ENCODE measurements around the gene SEPTIN12.
"Not testable (repeated sequence)": the region's sequence is repeated elsewhere in the genome, so short reads cannot be mapped to it uniquely, and the experiment has no call there.

The SEPTIN12 gene

GRCh38 chr16:4743226-4743878 is 44.8 kb downstream of the SEPTIN12 start:
- CTCF ChIA-PET, result interaction anchor here (2.0 to 2.1 kb wide), 2 partner anchors 9 to 12 kb away, joined by 4 to 6 read pairs; partner anchors contain the start of genes ANKS3 and DNAAF8
- no peak for TF ChIP-seq CTCF (IDR thresholded peaks at IDR 0.05; ENCODE audit: control extremely low read depth, extremely low read depth, low read depth, missing control alignments)
- POLR2A ChIA-PET, result no interaction called here
- DNase-seq (ENCODE audit: extremely low spot score), result no peak

GRCh38 chr16:4738370-4738769 is 49.8 kb downstream of the SEPTIN12 start:
- CTCF ChIA-PET, result interaction anchor here (1.2 to 1.3 kb wide), 2 partner anchors 9 to 25 kb away, joined by 3 read pairs; no protein-coding TSS in a partner anchor
- POLR2A ChIA-PET, result interaction anchor here (1.6 kb wide), 1 partner anchor 10 kb away, joined by 5 read pairs; no protein-coding TSS in a partner anchor
- not testable (repeated sequence) for DNase-seq (ENCODE audit: extremely low spot score)

- ChIA-PET POLR2A (no interaction called here), CTCF (interaction anchor here (1.2 kb wide), 1 partner anchor 10 kb away, joined by 3 read pairs; no protein-coding TSS in a partner anchor)
- TF ChIP-seq CTCF (IDR thresholded peaks at IDR 0.05; ENCODE audit: control extremely low read depth, extremely low read depth, low read depth, missing control alignments), result no peak
- DNase-seq (ENCODE audit: extremely low spot score), result no peak
These were observed 50.6 kb downstream of the SEPTIN12 start for GRCh38 chr16:4737545-4737944.

GRCh38 chr16:4736546-4736945 is 51.6 kb downstream of the SEPTIN12 start:
- no peak for TF ChIP-seq CTCF (IDR thresholded peaks at IDR 0.05; ENCODE audit: control extremely low read depth, extremely low read depth, low read depth, missing control alignments)
- ChIA-PET CTCF (interaction anchor here (1.1 kb wide), 1 partner anchor 10 kb away, joined by 3 read pairs; no protein-coding TSS in a partner anchor), POLR2A (no interaction called here)
- no peak for DNase-seq (ENCODE audit: extremely low spot score)

- peak; percentile 96 for DNase-seq (ENCODE audit: extremely low spot score)
- CTCF ChIA-PET, result interaction anchor here (1.0 to 2.0 kb wide), 13 partner anchors 10 to 333 kb away, joined by 3 to 10 read pairs (median 5); partner anchors contain the start of gene NUDT16L1
These were observed 53.2 kb downstream of the SEPTIN12 start for GRCh38 chr16:4734730-4735535.

GRCh38 chr16:4734063-4734729 is 53.9 kb downstream of the SEPTIN12 start, which contains the start of the genes ANKS3 and DNAAF8:
TSS of gene ANKS3 (minus strand) at chr16:4734271. CDS start at chr16:4730149, 4,122 bp downstream.
TSS of gene DNAAF8 (plus strand) at chr16:4734537. CDS start at chr16:4736515, 1,978 bp downstream.
- CTCF ChIA-PET, result interaction anchor here (1.0 to 2.0 kb wide), 13 partner anchors 9 to 332 kb away, joined by 3 to 10 read pairs (median 5); partner anchors contain the start of gene NUDT16L1
- peak; percentile 92 for DNase-seq (ENCODE audit: extremely low spot score)
- no peak for TF ChIP-seq CTCF (IDR thresholded peaks at IDR 0.05; ENCODE audit: control extremely low read depth, extremely low read depth, low read depth, missing control alignments)
- POLR2A ChIA-PET, result interaction anchor here (0.5 to 1.6 kb wide), 10 partner anchors 8 to 149 kb away, joined by 3 to 8 read pairs (median 4); partner anchors contain the start of gene NUDT16L1

More at GRCh38 chr16:4734730-4735535, 53.2 kb downstream of the SEPTIN12 start:
- POLR2A ChIA-PET, result interaction anchor here (0.5 to 1.6 kb wide), 10 partner anchors 9 to 150 kb away, joined by 3 to 11 read pairs (median 4); partner anchors contain the start of gene NUDT16L1
- TF ChIP-seq CTCF (IDR thresholded peaks at IDR 0.05; ENCODE audit: control extremely low read depth, extremely low read depth, low read depth, missing control alignments), result no peak

Data from GM10248 (cell line).